ENCODE data around the gene OR2T3. TPM values are rescaled to one million over a fixed set of nuclear protein-coding genes. Genes with fewer than 3 reads are reported as not detected.
"Not testable (repeated sequence)": the region's sequence is repeated elsewhere in the genome, so short reads cannot be mapped to it uniquely, and the experiment has no call there.

Gene OR2T3
- total RNA-seq, 2 donors from 2014 or later = not detected

- not testable (repeated sequence) for H3K27ac ChIP-seq; H3K4me1 ChIP-seq (ENCODE audit: control insufficient read depth in 1 of 2, low read depth in 2 of 2); H3K4me3 ChIP-seq; ATAC-seq (ENCODE audit: insufficient number of reproducible peaks, low FRiP score, low read depth); H3K9me3 ChIP-seq; H3K27me3 ChIP-seq (replicated peaks; ENCODE audit: insufficient read depth); DNase-seq (ENCODE audit: low spot score); H3K36me3 ChIP-seq
Measured at GRCh38 chr1:248481686-248482579, 8.8 kb downstream of the OR2T3 start.

- not testable (repeated sequence) for H3K4me3 ChIP-seq; DNase-seq (ENCODE audit: low spot score); ATAC-seq (ENCODE audit: insufficient number of reproducible peaks, low FRiP score, low read depth); H3K36me3 ChIP-seq; H3K27me3 ChIP-seq (replicated peaks; ENCODE audit: insufficient read depth); H3K4me1 ChIP-seq (ENCODE audit: control insufficient read depth in 1 of 2, low read depth in 2 of 2); H3K27ac ChIP-seq; H3K9me3 ChIP-seq
Measured at GRCh38 chr1:248488289-248488688, 15.1 kb downstream of the OR2T3 start, which contains the start of gene OR2T5. OR2T5 (plus strand) TSS chr1:248488589; CDS start chr1:248488589, 0 bp downstream.

- not testable (repeated sequence) for H3K9me3 ChIP-seq; H3K27me3 ChIP-seq (replicated peaks; ENCODE audit: insufficient read depth); ATAC-seq (ENCODE audit: insufficient number of reproducible peaks, low FRiP score, low read depth); H3K36me3 ChIP-seq; H3K27ac ChIP-seq; H3K4me1 ChIP-seq (ENCODE audit: control insufficient read depth in 1 of 2, low read depth in 2 of 2); DNase-seq (ENCODE audit: low spot score); H3K4me3 ChIP-seq
Measured at GRCh38 chr1:248496661-248497060, 23.5 kb downstream of the OR2T3 start.

- H3K36me3 ChIP-seq; H3K4me3 ChIP-seq; H3K27ac ChIP-seq; H3K9me3 ChIP-seq; H3K27me3 ChIP-seq (replicated peaks; ENCODE audit: insufficient read depth); H3K4me1 ChIP-seq (ENCODE audit: control insufficient read depth in 1 of 2, low read depth in 2 of 2); DNase-seq (ENCODE audit: low spot score); ATAC-seq (ENCODE audit: insufficient number of reproducible peaks, low FRiP score, low read depth): not testable (repeated sequence)
Measured at GRCh38 chr1:248500305-248501035, 27.3 kb downstream of the OR2T3 start.

- not testable (repeated sequence) for H3K36me3 ChIP-seq; H3K27me3 ChIP-seq (replicated peaks; ENCODE audit: insufficient read depth); H3K9me3 ChIP-seq; H3K4me3 ChIP-seq; ATAC-seq (ENCODE audit: insufficient number of reproducible peaks, low FRiP score, low read depth); DNase-seq (ENCODE audit: low spot score); H3K27ac ChIP-seq; H3K4me1 ChIP-seq (ENCODE audit: control insufficient read depth in 1 of 2, low read depth in 2 of 2)
Measured at GRCh38 chr1:248507773-248508172, 34.6 kb downstream of the OR2T3 start, which contains the start of gene OR2G6. OR2G6 (plus strand) TSS chr1:248508073; CDS start chr1:248521647, 13,574 bp downstream.

- DNase-seq (ENCODE audit: low spot score); H3K27me3 ChIP-seq (replicated peaks; ENCODE audit: insufficient read depth); H3K9me3 ChIP-seq; ATAC-seq (ENCODE audit: insufficient number of reproducible peaks, low FRiP score, low read depth); H3K36me3 ChIP-seq; H3K27ac ChIP-seq; H3K4me3 ChIP-seq; H3K4me1 ChIP-seq (ENCODE audit: control insufficient read depth in 1 of 2, low read depth in 2 of 2): not testable (repeated sequence)
Measured at GRCh38 chr1:248510217-248510616, 37.1 kb downstream of the OR2T3 start.

GRCh38 chr1:248521856-248522255 is 48.7 kb downstream of the OR2T3 start:
- Histone ChIP-seq H3K36me3 (no peaks in the 10 kb centered on the region), H3K27me3 (replicated peaks; ENCODE audit: insufficient read depth) (no peaks in the 10 kb centered on the region), H3K9me3 (no peaks in the 10 kb centered on the region), H3K4me1 (ENCODE audit: control insufficient read depth in 1 of 2, low read depth in 2 of 2) (no peaks in the 10 kb centered on the region), H3K4me3 (no peak overlapping the region), H3K27ac (no peak overlapping the region)
- no peak for TF ChIP-seq CTCF (IDR thresholded peaks at IDR 0.05)
- DNase-seq (ENCODE audit: low spot score) = no peak
- no peak for ATAC-seq (ENCODE audit: insufficient number of reproducible peaks, low FRiP score, low read depth)

Other genes with a start within 250 kb of the OR2T3 start
- not detected for gene OR2M4, start 241.9 kb upstream of the OR2T3 start, total RNA-seq
- gene OR2T33, start 195.4 kb upstream of the OR2T3 start, total RNA-seq = not detected
- gene OR2T12, start 169.9 kb upstream of the OR2T3 start, total RNA-seq = not detected
- not detected for gene OR2M7, start 148.8 kb upstream of the OR2T3 start, total RNA-seq
- gene OR14C36, start 124.6 kb upstream of the OR2T3 start, total RNA-seq = not detected
- gene OR2T4, start 111.7 kb upstream of the OR2T3 start, total RNA-seq = not detected
- not detected for gene OR2T6, start 97.6 kb upstream of the OR2T3 start, total RNA-seq
- not detected for gene OR2T1, start 70.3 kb upstream of the OR2T3 start, total RNA-seq
- gene OR2T2, start 27.7 kb upstream of the OR2T3 start, total RNA-seq = not detected
- gene OR2T5, start 15.2 kb downstream of the OR2T3 start, total RNA-seq = not detected
- gene OR2G6, start 34.7 kb downstream of the OR2T3 start, total RNA-seq = not detected
- gene OR2T29, start 89.4 kb downstream of the OR2T3 start, total RNA-seq = not detected
- gene OR2T34, start 101.4 kb downstream of the OR2T3 start, total RNA-seq = not detected
- gene OR2T10, start 124.3 kb downstream of the OR2T3 start, total RNA-seq = not detected
- gene OR2T11, start 161.7 kb downstream of the OR2T3 start, total RNA-seq = not detected
- not detected for gene OR2T35, start 171.9 kb downstream of the OR2T3 start, total RNA-seq
- gene OR2T27, start 182.2 kb downstream of the OR2T3 start, total RNA-seq = not detected
- not detected for gene OR14I1, start 229.4 kb downstream of the OR2T3 start, total RNA-seq

Data from thoracic aorta (tissue), 2 donors.